SK-N-SH (cell line): ENCODE results near the gene TBC1D20.

Experiments used
- EZH2phosphoT487 ChIP-seq: fragments of 200-600 bp; sonication (generic); IDR thresholded peaks from 2 replicates; pipeline ENCODE4 v1.6.1; 2017; ENCODE audit warnings: low read depth, mixed run types, mild to moderate bottlenecking, antibody characterized with exemption, moderate library complexity, borderline replicate concordance
- FOXM1 ChIP-seq: IDR thresholded peaks from 2 replicates; pipeline ENCODE4 v1.4.0; 2012; ENCODE audit warnings: low read depth, mild to moderate bottlenecking
- JUND ChIP-seq: IDR thresholded peaks from 2 replicates; pipeline ENCODE4 v1.4.0; 2012
- NRF1 ChIP-seq: IDR thresholded peaks from 2 replicates; pipeline ENCODE4 v1.6.1; 2012; ENCODE audit warnings: low read depth, mild to moderate bottlenecking, low read length
- POLR2AphosphoS5 ChIP-seq: IDR thresholded peaks from 2 replicates; pipeline ENCODE4 v1.6.1; 2012; ENCODE audit warnings: low read depth, low read length
- RFX5 ChIP-seq: IDR thresholded peaks from 2 replicates; pipeline ENCODE4 v1.6.1; 2012; ENCODE audit warnings: mild to moderate bottlenecking, improper control_type of control experiment, low read length
- TEAD4 ChIP-seq: IDR thresholded peaks from 2 replicates; pipeline ENCODE4 v1.4.0; 2012; ENCODE audit warnings: mild to moderate bottlenecking, borderline replicate concordance; ENCODE audit not compliant: insufficient read depth
- TF ChIP-seq, protein P1 (sequence below): fragments of 200-600 bp; sonication (generic); IDR thresholded peaks from 2 replicates; pipeline ENCODE4 v1.6.1; 2017; ENCODE audit warnings: antibody characterized with exemption, mild to moderate bottlenecking, moderate library complexity
- TF ChIP-seq, protein P2 (sequence below): IDR thresholded peaks from 2 replicates; pipeline ENCODE4 v1.6.1; 2012; ENCODE audit warnings: mild to moderate bottlenecking, low read depth, low read length, moderate library complexity
- TF ChIP-seq, protein P3 (sequence below): fragments of 150-350 bp; IDR thresholded peaks from 2 replicates; pipeline ENCODE4 v1.6.1; 2016; ENCODE audit warnings: mild to moderate bottlenecking, low read depth, low read length
- TF ChIP-seq, protein P4 (sequence below): IDR thresholded peaks from 2 replicates; pipeline ENCODE4; 2012

DNA sequence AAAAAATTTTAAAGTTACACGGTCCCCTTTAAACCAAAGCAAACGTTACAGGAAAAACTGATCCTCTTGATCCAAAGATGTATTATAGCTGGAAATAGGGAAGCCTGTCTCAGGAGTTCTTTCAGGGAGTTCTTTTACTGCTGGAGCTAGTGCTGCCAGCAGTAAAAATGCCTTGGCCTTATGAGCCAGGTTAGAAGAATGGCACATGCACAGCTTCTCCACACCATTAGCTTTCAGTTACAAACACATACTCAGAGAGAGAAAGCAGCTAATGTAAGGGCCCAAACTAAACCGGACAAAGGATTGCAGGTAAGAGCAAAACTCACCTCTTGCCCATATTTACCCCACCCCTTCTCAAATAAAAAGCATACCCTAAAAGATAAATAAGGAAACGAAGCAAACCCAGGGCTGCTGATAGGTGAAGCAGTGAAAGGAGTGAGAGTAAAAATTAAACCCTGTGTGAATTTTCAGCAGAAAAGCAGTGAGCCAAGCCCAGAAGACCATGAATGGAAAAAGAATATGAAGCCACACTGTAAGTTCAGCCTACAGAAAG, 19.0 kb downstream of the TBC1D20 start:
- no peak for TF ChIP-seq RFX5
- TF ChIP-seq, protein P1, sequence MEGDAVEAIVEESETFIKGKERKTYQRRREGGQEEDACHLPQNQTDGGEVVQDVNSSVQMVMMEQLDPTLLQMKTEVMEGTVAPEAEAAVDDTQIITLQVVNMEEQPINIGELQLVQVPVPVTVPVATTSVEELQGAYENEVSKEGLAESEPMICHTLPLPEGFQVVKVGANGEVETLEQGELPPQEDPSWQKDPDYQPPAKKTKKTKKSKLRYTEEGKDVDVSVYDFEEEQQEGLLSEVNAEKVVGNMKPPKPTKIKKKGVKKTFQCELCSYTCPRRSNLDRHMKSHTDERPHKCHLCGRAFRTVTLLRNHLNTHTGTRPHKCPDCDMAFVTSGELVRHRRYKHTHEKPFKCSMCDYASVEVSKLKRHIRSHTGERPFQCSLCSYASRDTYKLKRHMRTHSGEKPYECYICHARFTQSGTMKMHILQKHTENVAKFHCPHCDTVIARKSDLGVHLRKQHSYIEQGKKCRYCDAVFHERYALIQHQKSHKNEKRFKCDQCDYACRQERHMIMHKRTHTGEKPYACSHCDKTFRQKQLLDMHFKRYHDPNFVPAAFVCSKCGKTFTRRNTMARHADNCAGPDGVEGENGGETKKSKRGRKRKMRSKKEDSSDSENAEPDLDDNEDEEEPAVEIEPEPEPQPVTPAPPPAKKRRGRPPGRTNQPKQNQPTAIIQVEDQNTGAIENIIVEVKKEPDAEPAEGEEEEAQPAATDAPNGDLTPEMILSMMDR = no peak
- TF ChIP-seq, protein P2, sequence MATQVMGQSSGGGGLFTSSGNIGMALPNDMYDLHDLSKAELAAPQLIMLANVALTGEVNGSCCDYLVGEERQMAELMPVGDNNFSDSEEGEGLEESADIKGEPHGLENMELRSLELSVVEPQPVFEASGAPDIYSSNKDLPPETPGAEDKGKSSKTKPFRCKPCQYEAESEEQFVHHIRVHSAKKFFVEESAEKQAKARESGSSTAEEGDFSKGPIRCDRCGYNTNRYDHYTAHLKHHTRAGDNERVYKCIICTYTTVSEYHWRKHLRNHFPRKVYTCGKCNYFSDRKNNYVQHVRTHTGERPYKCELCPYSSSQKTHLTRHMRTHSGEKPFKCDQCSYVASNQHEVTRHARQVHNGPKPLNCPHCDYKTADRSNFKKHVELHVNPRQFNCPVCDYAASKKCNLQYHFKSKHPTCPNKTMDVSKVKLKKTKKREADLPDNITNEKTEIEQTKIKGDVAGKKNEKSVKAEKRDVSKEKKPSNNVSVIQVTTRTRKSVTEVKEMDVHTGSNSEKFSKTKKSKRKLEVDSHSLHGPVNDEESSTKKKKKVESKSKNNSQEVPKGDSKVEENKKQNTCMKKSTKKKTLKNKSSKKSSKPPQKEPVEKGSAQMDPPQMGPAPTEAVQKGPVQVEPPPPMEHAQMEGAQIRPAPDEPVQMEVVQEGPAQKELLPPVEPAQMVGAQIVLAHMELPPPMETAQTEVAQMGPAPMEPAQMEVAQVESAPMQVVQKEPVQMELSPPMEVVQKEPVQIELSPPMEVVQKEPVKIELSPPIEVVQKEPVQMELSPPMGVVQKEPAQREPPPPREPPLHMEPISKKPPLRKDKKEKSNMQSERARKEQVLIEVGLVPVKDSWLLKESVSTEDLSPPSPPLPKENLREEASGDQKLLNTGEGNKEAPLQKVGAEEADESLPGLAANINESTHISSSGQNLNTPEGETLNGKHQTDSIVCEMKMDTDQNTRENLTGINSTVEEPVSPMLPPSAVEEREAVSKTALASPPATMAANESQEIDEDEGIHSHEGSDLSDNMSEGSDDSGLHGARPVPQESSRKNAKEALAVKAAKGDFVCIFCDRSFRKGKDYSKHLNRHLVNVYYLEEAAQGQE = no peak
- TF ChIP-seq, protein P3, sequence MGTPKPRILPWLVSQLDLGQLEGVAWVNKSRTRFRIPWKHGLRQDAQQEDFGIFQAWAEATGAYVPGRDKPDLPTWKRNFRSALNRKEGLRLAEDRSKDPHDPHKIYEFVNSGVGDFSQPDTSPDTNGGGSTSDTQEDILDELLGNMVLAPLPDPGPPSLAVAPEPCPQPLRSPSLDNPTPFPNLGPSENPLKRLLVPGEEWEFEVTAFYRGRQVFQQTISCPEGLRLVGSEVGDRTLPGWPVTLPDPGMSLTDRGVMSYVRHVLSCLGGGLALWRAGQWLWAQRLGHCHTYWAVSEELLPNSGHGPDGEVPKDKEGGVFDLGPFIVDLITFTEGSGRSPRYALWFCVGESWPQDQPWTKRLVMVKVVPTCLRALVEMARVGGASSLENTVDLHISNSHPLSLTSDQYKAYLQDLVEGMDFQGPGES = no peak
- TF ChIP-seq TEAD4 = no peak
- TF ChIP-seq FOXM1 = no peak
- TF ChIP-seq POLR2AphosphoS5 = no peak
- TF ChIP-seq EZH2phosphoT487 = no peak
- TF ChIP-seq, protein P4, sequence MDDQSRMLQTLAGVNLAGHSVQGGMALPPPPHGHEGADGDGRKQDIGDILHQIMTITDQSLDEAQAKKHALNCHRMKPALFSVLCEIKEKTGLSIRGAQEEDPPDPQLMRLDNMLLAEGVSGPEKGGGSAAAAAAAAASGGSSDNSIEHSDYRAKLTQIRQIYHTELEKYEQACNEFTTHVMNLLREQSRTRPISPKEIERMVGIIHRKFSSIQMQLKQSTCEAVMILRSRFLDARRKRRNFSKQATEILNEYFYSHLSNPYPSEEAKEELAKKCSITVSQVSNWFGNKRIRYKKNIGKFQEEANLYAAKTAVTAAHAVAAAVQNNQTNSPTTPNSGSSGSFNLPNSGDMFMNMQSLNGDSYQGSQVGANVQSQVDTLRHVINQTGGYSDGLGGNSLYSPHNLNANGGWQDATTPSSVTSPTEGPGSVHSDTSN = no peak
- no peak for TF ChIP-seq JUND
- TF ChIP-seq NRF1 = no peak
